NCI-H1092 treated with DMSO at 0.1 percent for 48 hours (cell line): ENCODE results near the gene UNC93B1.
A peak's percentile ranks its signal among the peaks of the same experiment; 100 is the strongest.
"Not testable (repeated sequence)": the region's sequence is repeated elsewhere in the genome, so short reads cannot be mapped to it uniquely, and the experiment has no call there.

Experiments used
- DNase-seq: peaks from one replicate; lab custom pipeline; 2025; lab: John Stamatoyannopoulos, UW

Gene UNC93B1

GRCh38 chr11:67991347-67992121 lies 12.4 kb downstream of the UNC93B1 start:
- not testable (repeated sequence) for DNase-seq

DNA sequence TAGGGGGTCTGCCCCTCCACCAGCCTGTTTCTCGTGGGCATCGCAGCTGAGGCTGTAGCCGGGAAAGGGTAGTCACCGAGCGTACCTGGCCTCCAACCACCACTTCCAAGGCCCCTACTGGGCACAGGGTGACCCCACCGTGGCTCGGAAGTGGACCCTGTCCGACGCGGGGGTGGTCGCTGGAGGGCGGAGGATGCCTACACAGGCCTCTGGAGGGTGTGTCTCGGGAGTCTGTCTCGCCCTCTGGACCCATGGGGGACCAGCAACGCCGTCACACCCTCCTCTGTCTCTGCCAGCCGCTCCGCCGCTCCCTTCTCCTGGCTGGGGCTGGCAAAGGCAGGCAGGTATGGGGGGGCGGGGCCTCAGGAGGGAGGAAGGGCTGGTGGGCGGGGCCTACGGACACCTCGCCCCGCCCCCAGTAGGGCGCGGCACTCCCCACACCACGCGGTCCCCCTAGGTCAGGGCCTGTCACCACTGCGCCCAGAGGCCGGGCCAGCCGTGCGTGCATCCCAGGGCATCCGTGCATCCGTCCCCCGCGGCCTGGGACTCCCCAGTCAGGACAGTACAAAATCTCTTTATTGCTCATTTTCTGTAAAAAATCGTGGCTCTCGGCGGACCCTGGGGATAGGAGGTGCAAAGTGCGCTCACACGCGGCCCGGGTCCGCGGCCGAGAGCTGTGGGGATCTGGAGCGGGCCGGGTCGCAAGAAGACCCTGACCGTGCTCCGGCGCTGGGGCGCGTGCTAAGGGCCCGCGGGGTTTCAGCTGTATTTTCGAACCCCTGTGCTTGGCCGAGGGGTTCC lies 13.2 kb downstream of the UNC93B1 start:
- DNase-seq = not testable (repeated sequence)

- not testable (repeated sequence) for DNase-seq
These were observed 18.6 kb downstream of the UNC93B1 start for GRCh38 chr11:67985302-67985701.

GRCh38 chr11:67983951-67984350 lies 19.9 kb downstream of the UNC93B1 start:
- DNase-seq = no peak

DNA sequence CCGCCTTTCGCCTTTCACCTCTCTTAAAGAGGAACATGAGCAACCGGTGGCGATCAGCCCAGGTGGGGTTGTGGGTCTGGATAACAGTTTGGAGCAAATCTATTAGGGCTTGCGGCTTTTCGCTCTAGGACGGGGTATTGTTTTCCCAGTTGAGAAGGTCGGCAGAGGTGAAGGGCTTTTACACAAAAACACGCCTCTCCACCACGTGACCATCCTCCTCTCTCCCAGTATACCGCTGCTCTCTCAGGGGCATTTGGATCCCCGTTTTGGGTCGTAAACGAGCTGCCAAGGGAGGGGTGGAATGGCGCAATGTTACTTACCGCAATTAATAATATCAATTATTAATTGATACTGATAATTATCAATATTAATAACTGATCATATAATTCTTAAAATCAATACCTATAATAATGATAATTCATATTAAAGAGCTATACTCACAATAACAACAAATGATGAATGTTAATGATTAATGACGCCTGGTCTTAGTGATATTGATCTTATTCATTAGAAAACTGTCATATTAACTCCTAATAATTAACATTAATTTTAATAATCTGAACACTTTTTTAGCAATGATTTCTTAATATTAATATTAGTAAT lies 21.5 kb downstream of the UNC93B1 start:
- not testable (repeated sequence) for DNase-seq

DNA sequence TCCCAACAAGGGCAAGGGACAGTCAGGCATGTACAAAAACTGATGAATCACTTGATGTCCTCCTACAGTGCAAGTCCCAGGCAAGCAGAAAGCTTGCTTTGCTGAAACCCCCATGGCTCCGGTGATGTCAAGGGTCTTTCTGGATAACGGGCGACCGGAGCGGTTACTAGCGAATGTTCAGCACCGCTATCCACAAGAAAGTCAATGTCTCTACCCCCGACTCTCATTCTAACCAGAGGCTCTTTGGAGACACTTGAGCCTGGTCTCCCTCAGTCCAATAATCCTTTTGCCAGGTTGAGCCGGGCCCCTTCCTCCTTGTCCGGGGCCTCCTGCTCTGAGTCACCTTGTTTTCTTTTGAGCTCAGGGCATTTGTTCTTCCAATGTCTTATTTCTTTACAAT lies 22.7 kb downstream of the UNC93B1 start:
- DNase-seq = not testable (repeated sequence)

- DNase-seq = not testable (repeated sequence)
These were observed 25.0 kb downstream of the UNC93B1 start for GRCh38 chr11:67978766-67979418.

DNA sequence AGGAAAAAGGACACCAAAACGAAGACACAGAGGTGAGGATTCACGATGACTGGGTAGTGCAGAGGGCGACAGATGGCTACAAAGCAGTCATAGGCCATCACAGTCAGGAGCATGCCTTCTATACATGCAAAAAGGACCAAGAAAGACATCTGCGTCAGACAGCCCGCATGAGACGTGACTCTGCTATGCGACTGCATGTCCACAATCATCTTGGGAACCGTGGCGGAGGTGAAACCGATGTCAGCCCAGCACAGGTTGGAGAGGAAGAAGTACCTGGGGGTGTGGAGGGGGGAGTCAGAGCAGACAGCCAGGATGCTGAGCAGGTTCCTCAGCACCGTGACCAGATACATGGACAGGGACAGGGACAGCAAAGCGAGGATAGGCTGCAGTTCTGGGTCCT lies 29.2 kb downstream of the UNC93B1 start:
- DNase-seq = not testable (repeated sequence)

DNA sequence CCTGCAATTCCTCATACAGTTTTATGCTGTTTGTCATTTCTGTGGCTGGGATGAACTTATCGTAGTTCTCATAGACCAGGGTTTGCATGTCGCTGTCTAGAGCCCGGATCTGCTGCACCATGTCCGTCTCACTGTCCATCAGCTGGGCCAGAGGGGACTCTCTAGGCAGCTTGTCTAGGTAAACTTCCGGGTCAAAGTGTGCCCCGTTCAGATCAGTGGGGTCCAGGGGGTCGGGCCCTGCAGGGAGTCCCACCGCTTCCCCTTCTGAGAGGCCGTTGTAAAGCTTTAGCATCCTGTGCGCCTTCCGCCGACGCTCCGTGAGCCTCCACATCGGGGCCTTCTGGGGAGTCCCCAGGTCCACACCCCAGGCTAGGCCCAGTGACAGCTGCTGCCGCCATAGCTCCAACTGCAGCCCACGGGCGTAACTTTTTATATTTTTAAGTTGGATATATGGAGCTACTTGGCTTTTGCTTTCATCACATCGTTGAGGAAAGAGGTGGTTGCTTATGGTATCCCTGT lies 38.0 kb downstream of the UNC93B1 start:
- not testable (repeated sequence) for DNase-seq

- DNase-seq = not testable (repeated sequence)
These were observed 39.2 kb downstream of the UNC93B1 start for GRCh38 chr11:67964746-67965145.

DNA sequence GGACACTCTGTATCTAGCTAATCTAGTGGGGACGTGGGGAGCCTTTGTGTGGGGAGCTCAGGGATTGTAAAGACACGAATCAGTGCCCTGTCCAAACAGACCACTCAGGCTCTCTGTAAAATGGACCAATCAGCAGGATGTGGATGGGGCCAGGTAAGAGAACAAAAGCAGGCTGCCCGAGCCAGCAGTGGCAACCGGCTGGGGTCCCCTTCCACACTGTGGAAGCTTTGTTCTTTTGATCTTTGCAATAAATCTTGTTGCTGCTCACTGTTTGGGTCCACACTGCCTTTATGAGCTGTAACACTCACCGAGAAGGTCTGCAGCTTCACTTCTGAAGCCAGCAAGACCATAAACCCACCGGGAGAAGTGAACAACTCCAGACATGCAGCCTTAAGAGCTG lies 40.0 kb downstream of the UNC93B1 start:
- not testable (repeated sequence) for DNase-seq

- not testable (repeated sequence) for DNase-seq
These were observed 40.7 kb downstream of the UNC93B1 start for GRCh38 chr11:67963217-67963616.

DNA sequence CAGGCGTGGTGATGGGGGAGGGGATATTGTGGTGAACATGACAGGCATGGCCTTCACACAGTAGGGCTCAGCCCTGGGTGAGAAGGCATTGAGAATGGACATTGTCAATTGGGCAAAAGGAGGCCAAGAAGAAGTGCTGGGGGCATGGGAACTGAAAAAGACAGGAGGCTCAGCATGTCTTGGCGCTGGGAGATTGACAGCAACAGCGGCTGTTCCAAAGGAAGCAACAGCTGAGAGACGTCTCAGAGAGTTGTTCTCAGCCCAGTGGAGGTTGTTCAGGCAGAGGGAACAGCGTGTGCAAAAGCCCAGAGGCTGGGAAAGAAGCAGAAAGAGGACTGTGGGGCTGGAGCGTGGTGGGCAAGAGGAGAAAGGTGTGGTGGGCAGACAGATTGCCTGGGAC lies 47.7 kb downstream of the UNC93B1 start:
- DNase-seq = not testable (repeated sequence)

- peak; percentile 54 for DNase-seq
These were observed 48.4 kb downstream of the UNC93B1 start for GRCh38 chr11:67955461-67956007.

DNA sequence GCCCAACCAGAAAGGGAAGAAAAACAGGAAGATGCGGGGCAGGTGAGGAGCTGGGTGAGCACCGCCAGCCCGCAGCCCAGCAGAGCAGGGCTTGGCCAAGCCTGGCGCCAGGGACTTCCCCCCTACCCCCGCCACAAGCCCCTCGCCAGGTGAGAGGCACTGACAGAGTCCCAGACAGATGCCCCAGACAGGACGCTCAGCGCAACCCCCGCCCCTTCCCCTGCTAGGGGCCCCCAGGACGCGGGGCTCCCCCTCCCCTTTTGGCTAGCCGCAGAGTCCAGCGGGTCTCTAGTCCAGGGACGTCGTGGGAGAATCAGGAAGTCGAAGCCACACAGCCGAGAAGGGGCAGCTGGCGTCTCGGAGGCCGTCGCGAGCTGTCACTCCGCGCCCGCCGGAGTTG lies 48.9 kb downstream of the UNC93B1 start:
- not testable (repeated sequence) for DNase-seq

GRCh38 chr11:67954251-67954650 lies 49.6 kb downstream of the UNC93B1 start:
- not testable (repeated sequence) for DNase-seq

GRCh38 chr11:67950705-67951104 lies 53.2 kb downstream of the UNC93B1 start:
- not testable (repeated sequence) for DNase-seq

GRCh38 chr11:67947785-67948184 lies 56.1 kb downstream of the UNC93B1 start:
- DNase-seq = not testable (repeated sequence)

DNA sequence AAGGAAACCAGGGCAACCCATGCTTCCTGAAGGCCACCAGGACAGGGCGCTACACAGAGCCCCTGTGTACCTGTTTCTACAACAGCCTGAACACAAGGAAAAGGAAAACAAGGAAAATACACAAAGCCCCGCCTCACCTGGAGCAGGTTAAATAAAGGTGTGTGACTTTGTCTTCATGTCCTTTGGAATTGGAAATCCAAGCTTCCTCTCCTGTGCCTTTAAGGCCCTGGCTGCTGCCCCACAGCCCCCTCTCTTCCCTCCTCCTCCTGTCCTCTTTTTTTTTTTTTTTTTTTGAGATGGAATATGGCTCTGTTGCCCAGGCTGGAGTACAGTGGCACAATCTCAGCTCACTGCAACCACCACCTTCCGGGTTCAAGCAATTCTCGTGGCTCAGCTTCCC lies 57.5 kb downstream of the UNC93B1 start:
- DNase-seq = not testable (repeated sequence)

- not testable (repeated sequence) for DNase-seq
These were observed 60.5 kb downstream of the UNC93B1 start for GRCh38 chr11:67943406-67943805.
